GM13976 (cell line): ENCODE data around the gene FRRS1L.
A peak's percentile ranks its signal among the peaks of the same experiment; 100 is the strongest.
"Not testable (repeated sequence)": the region's sequence is repeated elsewhere in the genome, so short reads cannot be mapped to it uniquely, and the experiment has no call there.

ENCODE experiments used
- DNase-seq: peaks from one replicate; pipeline ENCODE4 v3.0.0; 2012; ENCODE audit warnings: low spot score
- in situ Hi-C: fragments of 300-500 bp; cut with MboI; formaldehyde crosslinking; loops from one replicate; pipeline ENCODE4 v1.12.0; 2022; ENCODE audit warnings: low sequenced_read_pairs, mixed read lengths, inconsistent platforms; ENCODE audit not compliant: unreplicated experiment
- TF ChIP-seq, protein P1 (sequence below): IDR thresholded peaks from 2 replicates; pipeline ENCODE4 v1.5.1; 2012; ENCODE audit warnings: borderline replicate concordance, mild to moderate bottlenecking; ENCODE audit not compliant: insufficient read depth; ENCODE audit errors: extremely low read depth, missing control alignments, control extremely low read depth

Gene FRRS1L

DNA sequence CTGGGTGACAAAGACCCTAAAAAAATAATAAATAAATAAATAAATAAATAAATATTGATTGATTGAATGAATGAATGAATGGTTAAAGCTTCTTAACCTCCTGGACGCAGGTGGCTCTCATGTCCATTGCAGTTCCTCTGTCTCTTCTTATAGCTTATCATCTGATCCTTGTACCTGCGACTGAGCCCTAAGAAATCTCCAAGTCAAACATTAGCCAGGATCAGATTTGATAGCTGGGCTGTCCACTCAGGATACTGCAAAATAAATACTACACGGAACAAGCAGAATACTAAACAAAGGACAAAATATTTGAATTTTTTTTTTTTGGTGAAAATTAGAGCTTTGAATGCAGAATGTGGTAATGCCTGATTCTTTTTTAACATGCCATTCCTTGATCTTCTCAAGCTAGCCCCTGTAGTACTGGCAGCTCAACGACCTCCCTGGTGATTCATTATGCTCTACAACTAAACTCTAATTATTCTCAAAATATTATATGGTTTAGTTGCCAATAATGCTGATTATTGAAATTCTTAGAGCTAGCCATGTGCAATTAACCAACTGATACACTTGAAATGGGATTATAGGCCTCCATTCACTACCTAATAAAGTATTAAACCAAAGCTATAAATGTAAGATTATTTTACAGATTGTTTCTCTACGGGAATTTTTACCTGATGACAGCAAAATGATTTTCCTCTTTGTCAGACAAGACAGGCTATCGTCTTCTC is 37.4 kb downstream of the FRRS1L start:
- TF ChIP-seq, protein P1, sequence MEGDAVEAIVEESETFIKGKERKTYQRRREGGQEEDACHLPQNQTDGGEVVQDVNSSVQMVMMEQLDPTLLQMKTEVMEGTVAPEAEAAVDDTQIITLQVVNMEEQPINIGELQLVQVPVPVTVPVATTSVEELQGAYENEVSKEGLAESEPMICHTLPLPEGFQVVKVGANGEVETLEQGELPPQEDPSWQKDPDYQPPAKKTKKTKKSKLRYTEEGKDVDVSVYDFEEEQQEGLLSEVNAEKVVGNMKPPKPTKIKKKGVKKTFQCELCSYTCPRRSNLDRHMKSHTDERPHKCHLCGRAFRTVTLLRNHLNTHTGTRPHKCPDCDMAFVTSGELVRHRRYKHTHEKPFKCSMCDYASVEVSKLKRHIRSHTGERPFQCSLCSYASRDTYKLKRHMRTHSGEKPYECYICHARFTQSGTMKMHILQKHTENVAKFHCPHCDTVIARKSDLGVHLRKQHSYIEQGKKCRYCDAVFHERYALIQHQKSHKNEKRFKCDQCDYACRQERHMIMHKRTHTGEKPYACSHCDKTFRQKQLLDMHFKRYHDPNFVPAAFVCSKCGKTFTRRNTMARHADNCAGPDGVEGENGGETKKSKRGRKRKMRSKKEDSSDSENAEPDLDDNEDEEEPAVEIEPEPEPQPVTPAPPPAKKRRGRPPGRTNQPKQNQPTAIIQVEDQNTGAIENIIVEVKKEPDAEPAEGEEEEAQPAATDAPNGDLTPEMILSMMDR, result no peak
- no peak for DNase-seq
- in situ Hi-C loops, result no loop called here

DNA sequence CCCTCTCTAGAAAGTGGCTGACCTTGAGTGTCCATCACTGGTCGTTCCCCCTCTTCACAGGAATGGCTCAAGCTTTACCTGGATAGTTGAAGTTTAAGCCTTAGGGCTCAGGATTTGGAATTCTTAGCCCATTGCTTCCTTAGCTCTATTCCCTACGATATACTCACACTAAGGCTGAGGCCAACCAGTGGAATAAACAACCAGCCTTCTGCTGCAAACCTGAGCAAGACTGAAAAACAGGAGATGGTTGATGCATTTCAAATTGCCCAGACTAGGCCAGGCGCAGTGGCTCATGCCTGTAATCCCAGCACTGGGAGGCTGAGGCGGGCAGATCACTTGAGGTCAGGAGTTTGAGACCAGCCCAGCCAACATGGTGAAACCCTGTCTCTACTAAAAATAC is 40.4 kb downstream of the FRRS1L start:
- DNase-seq, in situ Hi-C loops: not testable (repeated sequence)

DNA sequence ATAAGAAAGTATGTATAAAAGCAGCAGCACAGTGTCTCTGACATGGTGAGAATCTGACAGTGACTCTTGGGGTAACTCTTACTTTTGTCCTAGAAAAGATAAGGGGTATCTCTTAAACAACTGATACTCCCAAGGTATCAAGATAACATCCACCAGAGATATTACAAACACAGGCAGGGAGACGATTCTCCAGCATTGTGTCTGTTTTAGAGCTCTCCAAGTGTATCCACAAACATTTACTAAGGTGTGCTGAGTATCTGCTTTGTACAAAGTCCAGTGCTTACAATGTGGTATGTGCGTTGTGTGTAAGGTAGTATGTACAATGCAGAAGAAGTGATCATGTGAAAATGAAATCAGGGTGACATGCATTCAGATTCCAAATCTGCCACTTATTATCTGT is 42.9 kb downstream of the FRRS1L start:
- in situ Hi-C loops, result no loop called here
- DNase-seq, result no peak
- TF ChIP-seq, protein P1, result no peak

DNA sequence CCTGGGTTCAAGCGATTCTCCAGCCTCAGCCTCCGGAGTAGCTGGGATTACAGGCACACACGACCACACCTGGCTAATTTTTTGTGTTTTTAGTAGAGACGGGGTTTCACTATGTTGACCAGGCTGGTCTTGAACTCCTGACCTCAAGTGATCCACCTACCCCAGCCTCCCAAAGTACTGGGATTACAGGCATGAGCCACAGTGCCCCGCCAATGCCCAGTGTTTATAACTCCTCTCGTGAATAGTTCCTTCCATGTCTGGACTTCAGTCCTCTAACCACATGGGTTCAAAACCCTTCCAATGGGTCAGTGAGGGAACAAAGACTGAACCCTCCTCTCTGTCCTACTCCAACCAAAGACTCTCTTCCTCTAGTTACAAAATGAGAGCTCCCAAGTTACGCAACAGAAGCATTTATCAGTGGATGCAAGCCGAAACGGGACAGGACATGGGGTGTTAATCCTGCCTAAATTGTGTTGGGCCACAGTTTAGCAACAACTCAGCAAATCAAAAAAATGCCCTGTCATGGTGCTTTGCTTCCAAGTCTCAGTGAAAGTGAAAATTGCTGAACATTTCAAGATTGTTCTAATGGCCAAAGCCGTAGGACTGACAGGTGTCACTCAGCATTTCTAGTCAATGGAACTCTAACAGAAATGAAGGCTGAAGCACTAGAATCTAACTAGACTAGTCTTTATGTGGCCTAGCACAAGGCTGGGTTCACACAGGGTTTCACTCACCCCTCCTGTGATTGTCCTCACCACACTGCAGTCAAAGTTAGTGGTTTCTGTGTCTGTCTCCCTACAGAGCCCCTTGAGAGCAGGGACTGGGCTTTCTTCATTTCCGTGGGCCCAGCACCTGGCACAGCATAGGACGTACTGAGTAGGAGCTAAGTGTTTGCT is 44.1 kb downstream of the FRRS1L start:
- in situ Hi-C loops, result no loop called here
- TF ChIP-seq, protein P1, result no peak
- peak; percentile 25 for DNase-seq

DNA sequence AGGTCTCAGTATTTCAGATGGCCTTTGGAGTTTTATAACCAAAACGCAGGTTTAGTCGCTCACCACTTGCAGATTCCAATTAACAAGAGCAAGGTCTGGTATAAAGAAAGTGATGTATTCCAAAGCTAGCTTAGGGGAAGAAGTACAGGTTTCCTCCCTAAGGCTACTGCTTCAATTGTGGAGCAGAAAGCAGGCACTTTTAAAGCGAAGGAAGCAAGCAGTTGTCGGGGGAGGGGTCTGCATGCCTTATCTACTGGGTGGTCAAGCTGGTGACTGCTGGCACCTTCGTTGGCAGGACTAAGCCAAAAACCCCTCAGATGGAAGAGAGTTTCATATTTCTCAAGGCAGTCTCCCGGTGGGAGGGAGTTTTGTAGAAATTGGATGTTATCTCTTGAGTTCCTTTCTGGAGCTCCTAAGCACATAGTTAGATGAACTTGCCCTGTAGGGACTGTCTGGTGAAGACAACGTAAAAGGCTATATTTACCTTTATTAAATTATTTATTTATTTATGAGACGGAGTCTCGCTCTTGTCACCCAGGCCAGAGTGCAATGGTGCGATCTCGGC is 45.7 kb downstream of the FRRS1L start:
- no peak for DNase-seq
- TF ChIP-seq, protein P1, result no peak
- in situ Hi-C loops, result no loop called here

DNA sequence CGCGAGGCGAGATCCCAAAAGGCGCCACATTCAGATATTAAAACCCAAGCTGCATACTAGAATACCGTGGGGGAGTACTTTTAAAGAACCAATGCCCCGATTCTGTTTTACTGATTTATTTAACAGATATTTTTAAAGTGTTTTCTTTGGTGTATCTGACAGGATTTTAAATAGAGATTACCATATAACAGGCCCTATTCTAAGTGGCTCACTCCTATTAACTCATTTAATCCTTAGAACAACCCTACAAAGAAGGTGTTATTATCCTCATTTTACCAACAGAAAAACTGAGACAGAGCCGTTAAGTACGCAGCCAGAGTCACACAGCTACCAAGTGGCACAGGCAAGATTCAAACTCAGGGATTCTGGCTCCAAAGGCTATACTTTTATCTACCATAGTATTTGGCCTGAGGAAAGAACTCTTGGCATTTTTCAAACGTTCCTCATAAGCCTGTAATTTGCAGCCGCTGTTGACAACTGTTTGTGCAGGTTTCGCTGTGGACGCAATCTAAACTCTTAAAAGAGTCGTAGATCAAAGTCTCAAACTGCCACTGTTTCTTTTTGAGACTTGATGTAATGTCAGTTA is 46.8 kb downstream of the FRRS1L start:
- in situ Hi-C loops, result no loop called here
- TF ChIP-seq, protein P1, result no peak
- no peak for DNase-seq
